Fibroblast of lung (primary cell): ENCODE results near the gene NDUFS8. TPM values are rescaled to one million over a fixed set of nuclear protein-coding genes. Genes with fewer than 3 reads are reported as not detected.

Experiments
- DNase-seq, 2 donors: peaks; one replicate each; pipeline versions ENCODE4 v3.0.0 to v3.0.0-alpha.2; 2010; ENCODE audit warnings: low read depth in 2 of 2
- H2AFZ ChIP-seq: 2 replicates; pipeline ENCODE4 v1.5.1; 2012; ENCODE audit warnings: low read length, control low read depth, inconsistent platforms
- H3K27ac ChIP-seq: 2 replicates; pipeline ENCODE4 v1.5.1; 2011; ENCODE audit warnings: low read length, control low read depth; ENCODE audit not compliant: insufficient read depth
- H3K27me3 ChIP-seq: 2 replicates; pipeline ENCODE4 v1.5.1; 2011; ENCODE audit warnings: mild to moderate bottlenecking, low read length; ENCODE audit not compliant: control insufficient read depth, insufficient read depth
- H3K36me3 ChIP-seq: 2 replicates; pipeline ENCODE4 v1.5.1; 2011; ENCODE audit warnings: low read length; ENCODE audit not compliant: control insufficient read depth, insufficient read depth
- H3K4me1 ChIP-seq: 2 replicates; pipeline ENCODE4 v1.5.1; 2011; ENCODE audit warnings: low read length; ENCODE audit not compliant: control insufficient read depth, insufficient read depth; ENCODE audit errors: extremely low read depth
- H3K4me2 ChIP-seq: 2 replicates; pipeline ENCODE4 v1.5.1; 2011; ENCODE audit warnings: low read length, control low read depth; ENCODE audit not compliant: insufficient read depth; ENCODE audit errors: extremely low read depth
- H3K4me3 ChIP-seq, 4 experiments: fragments of 200-600 bp in 1 of 4; sonication (generic) in 1 of 4; replicated peaks in 1 of 4; 2 replicates each; pipeline ENCODE4 v1.5.1; 2011 to 2016; ENCODE audit warnings: low read length in 4 of 4, low read depth in 3 of 4, mild to moderate bottlenecking in 3 of 4, control low read depth in 2 of 4, inconsistent platforms in 1 of 4, mixed read lengths in 1 of 4; ENCODE audit not compliant: insufficient read depth in 1 of 4; ENCODE audit errors: control extremely low read depth in 1 of 4
- H3K79me2 ChIP-seq: 2 replicates; pipeline ENCODE4 v1.5.1; 2012; ENCODE audit warnings: mild to moderate bottlenecking, low read length, inconsistent platforms; ENCODE audit not compliant: control insufficient read depth, insufficient read depth
- H3K9ac ChIP-seq: 2 replicates; pipeline ENCODE4 v1.5.1; 2011; ENCODE audit warnings: mild to moderate bottlenecking, low read length, control low read depth; ENCODE audit not compliant: insufficient read depth
- H3K9me3 ChIP-seq: 2 replicates; pipeline ENCODE4 v1.5.1; 2012; ENCODE audit warnings: low read depth, low read length; ENCODE audit not compliant: control insufficient read depth, insufficient read depth
- H4K20me1 ChIP-seq: 2 replicates; pipeline ENCODE4 v1.5.1; 2011; ENCODE audit warnings: low read length; ENCODE audit not compliant: control insufficient read depth, insufficient read depth; ENCODE audit errors: extremely low read depth
- EZH2 ChIP-seq: IDR thresholded peaks from 2 replicates; pipeline ENCODE4 v1.5.1; 2012; ENCODE audit warnings: low read length, control low read depth, mild to moderate bottlenecking; ENCODE audit errors: missing control alignments
- polyA plus RNA-seq, 2 donors: library from polyadenylated mRNA; depleted of rRNA in 1 of 2; stranded (reverse) in 1 of 2; unstranded in 1 of 2; fragments of >200 nt; gene quantifications; 2 replicates each; pipeline ENCODE4 v1.2.1, GENCODE V29; 2011 to 2012; ENCODE audit warnings: missing spikeins in 1 of 2
- total RNA-seq: library from RNA; depleted of rRNA; stranded (reverse); fragments of >200 nt; gene quantifications from 2 replicates; pipeline ENCODE4 v1.2.1, GENCODE V29; 2014
- TF ChIP-seq, protein P1 (sequence below), 2 donors: IDR thresholded peaks in 1 of 2; conservative IDR thresholded peaks in 1 of 2; 1 replicate in 1 of 2; 2 replicates in 1 of 2; pipeline ENCODE4 v1.5.1; 2011 to 2012; ENCODE audit warnings: low read length in 2 of 2, control low read depth in 1 of 2, inconsistent platforms in 1 of 2, low read depth in 1 of 2, mild to moderate bottlenecking in 1 of 2

Gene NDUFS8
- total and polyA plus RNA-seq, 2 donors (not counting 1 experiment from before 2014, with no cell fraction given): 36.3 to 148 TPM

GRCh38 chr11:68021167-68021787 lies 9.2 kb upstream of the NDUFS8 start:
- no peak overlapping the region for H3K27ac ChIP-seq
- H3K4me2 ChIP-seq: no peak overlapping the region
- no peaks in the 10 kb centered on the region for H3K9me3 ChIP-seq
- no peaks in the 10 kb centered on the region for H3K79me2 ChIP-seq
- no peaks in the 10 kb centered on the region for H4K20me1 ChIP-seq
- DNase-seq: no peak
- H3K9ac ChIP-seq: no peak overlapping the region
- no peak for TF ChIP-seq EZH2
- TF ChIP-seq, protein P1, sequence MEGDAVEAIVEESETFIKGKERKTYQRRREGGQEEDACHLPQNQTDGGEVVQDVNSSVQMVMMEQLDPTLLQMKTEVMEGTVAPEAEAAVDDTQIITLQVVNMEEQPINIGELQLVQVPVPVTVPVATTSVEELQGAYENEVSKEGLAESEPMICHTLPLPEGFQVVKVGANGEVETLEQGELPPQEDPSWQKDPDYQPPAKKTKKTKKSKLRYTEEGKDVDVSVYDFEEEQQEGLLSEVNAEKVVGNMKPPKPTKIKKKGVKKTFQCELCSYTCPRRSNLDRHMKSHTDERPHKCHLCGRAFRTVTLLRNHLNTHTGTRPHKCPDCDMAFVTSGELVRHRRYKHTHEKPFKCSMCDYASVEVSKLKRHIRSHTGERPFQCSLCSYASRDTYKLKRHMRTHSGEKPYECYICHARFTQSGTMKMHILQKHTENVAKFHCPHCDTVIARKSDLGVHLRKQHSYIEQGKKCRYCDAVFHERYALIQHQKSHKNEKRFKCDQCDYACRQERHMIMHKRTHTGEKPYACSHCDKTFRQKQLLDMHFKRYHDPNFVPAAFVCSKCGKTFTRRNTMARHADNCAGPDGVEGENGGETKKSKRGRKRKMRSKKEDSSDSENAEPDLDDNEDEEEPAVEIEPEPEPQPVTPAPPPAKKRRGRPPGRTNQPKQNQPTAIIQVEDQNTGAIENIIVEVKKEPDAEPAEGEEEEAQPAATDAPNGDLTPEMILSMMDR (conservative IDR thresholded peaks at IDR 0.05 in 1 of 2, IDR thresholded peaks at IDR 0.05 in 1 of 2; ENCODE audit: low read depth in 1 of 2, low read length in 2 of 2): peak in 1 of 2 donors; percentile 27
- peaks cover 8% of the 10 kb centered on the region for H3K36me3 ChIP-seq
- no peaks in the 10 kb centered on the region for H3K27me3 ChIP-seq
- no peak overlapping the region for H3K4me3 ChIP-seq
- H2AFZ ChIP-seq: no peak overlapping the region
- peaks cover 7% of the 10 kb centered on the region for H3K4me1 ChIP-seq

- Histone ChIP-seq H3K36me3 (peaks cover 9% of the 10 kb centered on the region), H4K20me1 (no peaks in the 10 kb centered on the region), H3K4me1 (peaks cover under 1% of the 10 kb centered on the region), H3K9ac (no peak overlapping the region), H3K27ac (no peak overlapping the region), H3K4me3 (no peak overlapping the region), H2AFZ (no peak overlapping the region), H3K9me3 (no peaks in the 10 kb centered on the region), H3K27me3 (no peaks in the 10 kb centered on the region), H3K4me2 (no peak overlapping the region), H3K79me2 (no peaks in the 10 kb centered on the region)
- no peak for DNase-seq
- TF ChIP-seq EZH2: no peak
- TF ChIP-seq, protein P1 (conservative IDR thresholded peaks at IDR 0.05 in 1 of 2, IDR thresholded peaks at IDR 0.05 in 1 of 2; ENCODE audit: low read depth in 1 of 2, low read length in 2 of 2): no peak
Observed at GRCh38 chr11:68022531-68022930, 8.0 kb upstream of the NDUFS8 start.

DNA sequence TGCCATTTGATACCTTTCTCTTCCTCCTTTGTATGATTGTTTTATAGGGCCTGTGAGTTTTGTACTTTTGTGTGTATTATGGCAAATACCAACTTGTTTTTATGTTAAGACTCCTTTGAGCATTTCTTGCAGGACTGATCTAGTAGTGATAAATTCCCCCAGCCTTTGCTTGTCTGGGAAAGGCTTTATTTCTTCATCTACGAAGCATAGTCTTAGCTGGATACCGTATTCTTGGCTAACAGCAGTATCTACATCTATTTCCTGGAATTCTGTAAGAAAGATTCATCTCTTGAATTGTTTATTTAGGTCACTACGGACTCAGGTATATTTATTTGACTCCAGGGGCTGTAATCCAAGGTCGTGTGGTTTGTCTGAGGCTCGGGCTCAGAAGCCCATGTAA lies 6.0 kb upstream of the NDUFS8 start:
- Histone ChIP-seq H3K9ac (no peak overlapping the region), H3K9me3 (no peaks in the 10 kb centered on the region), H3K27me3 (no peaks in the 10 kb centered on the region), H3K4me1 (peaks cover 10% of the 10 kb centered on the region), H3K36me3 (peaks cover 12% of the 10 kb centered on the region), H2AFZ (no peak overlapping the region), H3K27ac (no peak overlapping the region), H3K79me2 (peaks cover under 1% of the 10 kb centered on the region), H3K4me3 (no peak overlapping the region), H3K4me2 (no peak overlapping the region), H4K20me1 (no peaks in the 10 kb centered on the region)
- no peak for DNase-seq
- no peak for TF ChIP-seq EZH2
- TF ChIP-seq, protein P1 (conservative IDR thresholded peaks at IDR 0.05 in 1 of 2, IDR thresholded peaks at IDR 0.05 in 1 of 2; ENCODE audit: low read depth in 1 of 2, low read length in 2 of 2): no peak
